GM12878 (cell line): ENCODE measurements around the gene SHMT2. TPM values are rescaled to one million over a fixed set of nuclear protein-coding genes. Genes with fewer than 3 reads are reported as not detected.

ENCODE experiments used
- ATAC-seq: fragments of 200-7000 bp; cut with Tn5 transposase; 3 replicates; pipeline ENCODE4 v1.9.1; 2020; ENCODE audit warnings: mild to moderate bottlenecking, moderate library complexity
- BruUV-seq: library from RNA; stranded (reverse); fragments of 400-500 nt; replicated peaks from 2 replicates; lab custom pipeline; 2021; lab: Mats Ljungman, UMichigan
- CTCF ChIA-PET: fragments of 300-600 bp; sonication (Branson Sonifier 250); formaldehyde crosslinking; extraction: SDS; loops from one replicate; lab custom pipeline; 2021; ENCODE audit warnings: inconsistent platforms; lab: Yijun Ruan, JAX
- POLR2A ChIA-PET: fragments of 350-600 bp; formaldehyde crosslinking; extraction: SDS; loops from one replicate; lab custom pipeline; 2021; ENCODE audit warnings: inconsistent platforms; lab: Charles Lee
- RAD21 ChIA-PET: fragments of 300-600 bp; sonication (Branson Sonifier 250); formaldehyde crosslinking; loops from one replicate; lab custom pipeline; 2023; ENCODE audit warnings: antibody characterized with exemption; ENCODE audit not compliant: unreplicated experiment; lab: Charles Lee
- SMC1A ChIA-PET: fragments of 300-600 bp; sonication (Branson Sonifier 250); formaldehyde crosslinking; loops from one replicate; lab custom pipeline; 2023; ENCODE audit not compliant: unreplicated experiment, uncharacterized antibody; lab: Charles Lee
- DNase-seq: peaks from one replicate; pipeline ENCODE4 v3.0.0-alpha.2; 2011; ENCODE audit warnings: low read depth, low spot score
- FAIRE-seq: peaks from 3 replicates; lab custom pipeline; 2011; peaks lifted over from hg19 to GRCh38; lab: Jason Lieb, UNC
- H2AFZ ChIP-seq: 2 replicates; pipeline ENCODE4 v1.6.0; 2011; ENCODE audit warnings: low read depth, low read length, control low read depth; ENCODE audit not compliant: control insufficient read depth
- H3K27ac ChIP-seq: 2 replicates; pipeline ENCODE4 v1.5.1; 2011; ENCODE audit warnings: control low read depth; ENCODE audit not compliant: control insufficient read depth, insufficient read depth
- H3K27me3 ChIP-seq, 2 experiments: replicated peaks in 1 of 2; 2 replicates each; pipeline versions ENCODE4 v1.6.0 to v1.6.1; 2011; ENCODE audit warnings: low read length in 1 of 2; ENCODE audit not compliant: control insufficient read depth in 2 of 2, insufficient read depth in 2 of 2
- H3K36me3 ChIP-seq, 2 experiments: 2 replicates each; pipeline ENCODE4 v1.5.1; 2011; ENCODE audit warnings: low read length in 1 of 2; ENCODE audit not compliant: control insufficient read depth in 2 of 2, insufficient read depth in 2 of 2
- H3K4me1 ChIP-seq: 2 replicates; pipeline ENCODE4 v1.6.1; 2011; ENCODE audit warnings: mild to moderate bottlenecking, low read length, moderate library complexity, mixed read lengths; ENCODE audit not compliant: control insufficient read depth, insufficient read depth
- H3K4me2 ChIP-seq: 2 replicates; pipeline ENCODE4 v1.6.0; 2011; ENCODE audit warnings: control low read depth; ENCODE audit not compliant: control insufficient read depth, insufficient read depth
- H3K4me3 ChIP-seq: fragments of 200-600 bp; sonication (generic); 2 replicates; pipeline ENCODE4 v1.5.1; 2016
- H3K79me2 ChIP-seq: 2 replicates; pipeline ENCODE4 v1.6.0; 2011; ENCODE audit warnings: low read length; ENCODE audit not compliant: control insufficient read depth, insufficient read depth
- H3K9ac ChIP-seq: 2 replicates; pipeline ENCODE4 v1.8.0; 2011; ENCODE audit warnings: low read length, control low read depth, mixed read lengths; ENCODE audit not compliant: control insufficient read depth, insufficient read depth
- H3K9me3 ChIP-seq: replicated peaks from 3 replicates; pipeline ENCODE4 v1.5.1; 2011; ENCODE audit warnings: mild to moderate bottlenecking, low read length; ENCODE audit not compliant: control insufficient read depth, insufficient read depth
- H4K20me1 ChIP-seq: 2 replicates; pipeline ENCODE4 v1.6.0; 2011; ENCODE audit not compliant: control insufficient read depth, insufficient read depth
- CBFB ChIP-seq: IDR thresholded peaks from 2 replicates; pipeline ENCODE4 v1.6.1; 2016; ENCODE audit warnings: antibody characterized with exemption, low read depth
- FOS ChIP-seq: IDR thresholded peaks from 3 replicates; pipeline ENCODE4 v1.6.1; 2011; ENCODE audit warnings: borderline replicate concordance; ENCODE audit not compliant: insufficient read length; ENCODE audit errors: extremely low read depth
- KLF5 ChIP-seq: fragments of 450-650 bp; IDR thresholded peaks from 2 replicates; pipeline ENCODE4 v1.6.1; 2014; ENCODE audit warnings: mild to moderate bottlenecking; ENCODE audit not compliant: partially characterized antibody
- SMAD1 ChIP-seq: fragments of 450-650 bp; IDR thresholded peaks from 2 replicates; pipeline ENCODE4 v1.6.1; 2018; ENCODE audit warnings: mild to moderate bottlenecking, low read depth; ENCODE audit not compliant: partially characterized antibody
- WGBS: methylation state at CpG from one replicate; pipeline ENCODE4 v1.1.6; 2016; ENCODE audit warnings: low lambda C conversion rate; ENCODE audit not compliant: insufficient replicate concordance, insufficient coverage; ENCODE audit errors: missing lambda C conversion rate; 5-methylcytosine and 5-hydroxymethylcytosine counted together
- in situ Hi-C: fragments of 300-500 bp; cut with MboI; formaldehyde crosslinking; loops from 9 replicates; pipeline ENCODE4 v1.14.3; 2018; ENCODE audit warnings: mixed read lengths
- intact Hi-C: fragments of 100-400 bp; cut with micrococcal nuclease; formaldehyde crosslinking; loops from one replicate; pipeline ENCODE4 v1.14.2; 2022; ENCODE audit not compliant: unreplicated experiment
- polyA plus RNA-seq, 11 experiments: library from polyadenylated mRNA; depleted of rRNA in 4 of 11; unstranded in 6 of 11; stranded (reverse) in 5 of 11; fragments of >200 nt; fragmentation: Nextera tagmentation in 4 of 11; fragmentation: Illumina TruSeq in 1 of 11; extraction: Ambion mirVana in 4 of 11; extraction: Trizol in 1 of 11; gene quantifications; 1 replicate in 1 of 11; 2 replicates in 10 of 11; pipeline versions ENCODE4 v1.2.1 to v1.2.3, GENCODE V29; 2011 to 2016; ENCODE audit warnings: inconsistent platforms in 2 of 11, missing spikeins in 2 of 11, low read depth in 1 of 11
- total RNA-seq, 4 experiments: library from RNA; depleted of rRNA in 3 of 4; stranded (reverse); fragments of >200 nt in 3 of 4; fragmentation: Illumina TruSeq in 1 of 4; extraction: Trizol in 1 of 4; gene quantifications; 2 replicates each; pipeline versions ENCODE4 v1.2.1 to v1.2.3, GENCODE V29; 2013 to 2021
- TF ChIP-seq, protein P1 (sequence below): fragments of 450-650 bp; IDR thresholded peaks from 2 replicates; pipeline ENCODE4 v1.6.1; 2016; ENCODE audit warnings: mild to moderate bottlenecking, moderate library complexity, borderline replicate concordance

SHMT2 gene
- total and polyA plus RNA-seq, 10 of the 15 experiments (the other 5 are each of a cell fraction or from before 2014, with no cell fraction given) = 57.0 to 292 (median 186) TPM

DNA sequence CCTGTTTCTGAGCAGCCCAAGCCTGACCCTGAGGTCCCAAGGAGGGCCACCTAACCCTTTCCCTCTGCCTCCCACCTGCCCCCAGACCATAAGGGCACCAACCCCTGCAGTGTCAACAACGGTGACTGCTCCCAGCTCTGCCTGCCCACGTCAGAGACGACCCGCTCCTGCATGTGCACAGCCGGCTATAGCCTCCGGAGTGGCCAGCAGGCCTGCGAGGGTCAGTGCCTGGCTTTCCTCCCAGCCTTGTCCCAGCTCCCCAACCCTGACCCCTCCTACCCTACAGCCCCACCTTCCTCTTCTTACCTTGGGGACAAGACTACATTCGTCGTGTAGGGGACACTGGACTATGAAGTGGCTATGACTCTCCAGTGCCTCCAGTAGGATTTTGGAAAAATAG is 48.4 kb upstream of the SHMT2 start:
- CTCF ChIA-PET = interaction anchor here (1.0 to 10.4 kb wide), 6 partner anchors 23 to 154 kb away, joined by 3 to 159 read pairs (median 4); partner anchors contain the start of gene LRP1
- WGBS = 30% methylated on average over 9 of the region's 9 CpGs
- Histone ChIP-seq H3K4me1 (no peaks in the 10 kb centered on the region), H3K9ac (no peak overlapping the region), H3K4me2 (no peak overlapping the region), H2AFZ (no peak overlapping the region), H3K79me2 (no peaks in the 10 kb centered on the region), H3K9me3 (no peaks in the 10 kb centered on the region), H3K4me3 (no peak overlapping the region), H4K20me1 (no peaks in the 10 kb centered on the region; the same call in 1 of the 2 replicates), H3K27ac (no peak overlapping the region), H3K36me3 (no peaks in the 10 kb centered on the region), H3K27me3 (no peaks in the 10 kb centered on the region; a peak in 2 of 4 replicates)
- DNase-seq = no peak
- no peak for ATAC-seq
- in situ Hi-C loops (loop anchor here (5.0 kb wide), 1 partner anchor 59 kb away; no protein-coding TSS in a partner anchor), intact Hi-C loops (no loop called here)
- TF ChIP-seq, protein P1, sequence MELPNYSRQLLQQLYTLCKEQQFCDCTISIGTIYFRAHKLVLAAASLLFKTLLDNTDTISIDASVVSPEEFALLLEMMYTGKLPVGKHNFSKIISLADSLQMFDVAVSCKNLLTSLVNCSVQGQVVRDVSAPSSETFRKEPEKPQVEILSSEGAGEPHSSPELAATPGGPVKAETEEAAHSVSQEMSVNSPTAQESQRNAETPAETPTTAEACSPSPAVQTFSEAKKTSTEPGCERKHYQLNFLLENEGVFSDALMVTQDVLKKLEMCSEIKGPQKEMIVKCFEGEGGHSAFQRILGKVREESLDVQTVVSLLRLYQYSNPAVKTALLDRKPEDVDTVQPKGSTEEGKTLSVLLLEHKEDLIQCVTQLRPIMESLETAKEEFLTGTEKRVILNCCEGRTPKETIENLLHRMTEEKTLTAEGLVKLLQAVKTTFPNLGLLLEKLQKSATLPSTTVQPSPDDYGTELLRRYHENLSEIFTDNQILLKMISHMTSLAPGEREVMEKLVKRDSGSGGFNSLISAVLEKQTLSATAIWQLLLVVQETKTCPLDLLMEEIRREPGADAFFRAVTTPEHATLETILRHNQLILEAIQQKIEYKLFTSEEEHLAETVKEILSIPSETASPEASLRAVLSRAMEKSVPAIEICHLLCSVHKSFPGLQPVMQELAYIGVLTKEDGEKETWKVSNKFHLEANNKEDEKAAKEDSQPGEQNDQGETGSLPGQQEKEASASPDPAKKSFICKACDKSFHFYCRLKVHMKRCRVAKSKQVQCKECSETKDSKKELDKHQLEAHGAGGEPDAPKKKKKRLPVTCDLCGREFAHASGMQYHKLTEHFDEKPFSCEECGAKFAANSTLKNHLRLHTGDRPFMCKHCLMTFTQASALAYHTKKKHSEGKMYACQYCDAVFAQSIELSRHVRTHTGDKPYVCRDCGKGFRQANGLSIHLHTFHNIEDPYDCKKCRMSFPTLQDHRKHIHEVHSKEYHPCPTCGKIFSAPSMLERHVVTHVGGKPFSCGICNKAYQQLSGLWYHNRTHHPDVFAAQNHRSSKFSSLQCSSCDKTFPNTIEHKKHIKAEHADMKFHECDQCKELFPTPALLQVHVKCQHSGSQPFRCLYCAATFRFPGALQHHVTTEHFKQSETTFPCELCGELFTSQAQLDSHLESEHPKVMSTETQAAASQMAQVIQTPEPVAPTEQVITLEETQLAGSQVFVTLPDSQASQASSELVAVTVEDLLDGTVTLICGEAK = no peak
- no peak for TF ChIP-seq KLF5
- no peak for TF ChIP-seq CBFB
- TF ChIP-seq SMAD1 = no peak
- TF ChIP-seq FOS = no peak
- POLR2A ChIA-PET = interaction anchor here (1.4 kb wide), 1 partner anchor 107 kb away, joined by 4 read pairs; no protein-coding TSS in a partner anchor
- RAD21 ChIA-PET = interaction anchor here (1.0 to 2.7 kb wide), 2 partner anchors 69 to 116 kb away, joined by 6 to 9 read pairs; partner anchors contain the start of gene STAT6
- SMC1A ChIA-PET = interaction anchor here (1.3 to 4.0 kb wide), 3 partner anchors 55 to 112 kb away, joined by 5 to 36 read pairs (median 14); partner anchors contain the start of genes LRP1 and STAT6
- no TSS peak for BruUV-seq
- FAIRE-seq = no peak
